Osteocyte (in vitro differentiated cells): ENCODE data around the gene SLC4A5. TPM values are rescaled to one million over a fixed set of nuclear protein-coding genes. Genes with fewer than 3 reads are reported as not detected.
A peak's percentile ranks its signal among the peaks of the same experiment; 100 is the strongest.

Experiments used
- DNase-seq: peaks from one replicate; pipeline ENCODE4 v3.0.0; 2021; ENCODE audit warnings: mixed read lengths; ENCODE audit not compliant: unreplicated experiment; ENCODE audit errors: extremely low spot score
- H3K27ac Mint-ChIP-seq: one replicate; pipeline ENCODE4 v1.8.0; 2021; ENCODE audit warnings: mild to moderate bottlenecking, mixed read lengths; ENCODE audit not compliant: unreplicated experiment
- H3K27me3 Mint-ChIP-seq: one replicate; pipeline ENCODE4 v1.8.0; 2021; ENCODE audit warnings: mixed read lengths; ENCODE audit not compliant: unreplicated experiment
- H3K36me3 Mint-ChIP-seq: one replicate; pipeline ENCODE4 v1.8.0; 2021; ENCODE audit warnings: mixed read lengths; ENCODE audit not compliant: unreplicated experiment
- H3K4me1 Mint-ChIP-seq: one replicate; pipeline ENCODE4 v1.8.0; 2021; ENCODE audit warnings: mixed read lengths; ENCODE audit not compliant: unreplicated experiment
- H3K4me3 Mint-ChIP-seq: one replicate; pipeline ENCODE4 v1.8.0; 2021; ENCODE audit warnings: mild to moderate bottlenecking, moderate library complexity, mixed read lengths; ENCODE audit not compliant: unreplicated experiment
- H3K9me3 Mint-ChIP-seq: one replicate; pipeline ENCODE4 v1.8.0; 2021; ENCODE audit warnings: mixed read lengths; ENCODE audit not compliant: unreplicated experiment
- CTCF ChIP-seq: fragments of 200-600 bp; sonication (generic); IDR thresholded peaks from 2 replicates; pipeline ENCODE4 v1.5.0; 2021; ENCODE audit warnings: antibody characterized with exemption, mild to moderate bottlenecking, moderate library complexity
- total RNA-seq: library from RNA; stranded (reverse); gene quantifications from 2 replicates; pipeline ENCODE4 v1.2.1, GENCODE V29; 2021

The SLC4A5 gene
- total RNA-seq, 1 donor from 2014 or later, result 1.6 TPM

DNA sequence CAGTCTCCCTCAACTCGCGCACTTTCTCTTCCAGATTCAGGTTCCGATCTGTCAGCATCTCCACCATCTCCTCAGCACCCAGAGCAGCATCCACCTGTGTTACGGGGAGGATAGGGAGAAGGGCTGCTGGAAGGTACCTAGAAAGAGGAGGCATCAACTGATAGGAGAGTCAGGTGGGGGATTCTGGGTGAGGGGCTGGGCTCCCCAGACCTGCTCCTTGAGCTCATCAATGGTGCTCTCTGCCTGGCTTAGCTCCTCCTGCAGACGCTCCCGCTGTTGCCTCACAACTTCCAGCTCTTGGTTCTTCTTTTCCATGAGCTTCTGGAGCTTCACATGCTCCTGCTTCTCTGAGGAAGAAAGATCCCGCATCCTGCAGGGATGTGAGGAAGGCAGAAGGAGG lies 26.8 kb upstream of the SLC4A5 start:
- no peak for DNase-seq
- H3K4me1 Mint-ChIP-seq, result peaks cover 12% of the 10 kb centered on the region
- H3K27me3 Mint-ChIP-seq, result no peaks in the 10 kb centered on the region
- no peaks in the 10 kb centered on the region for H3K9me3 Mint-ChIP-seq
- H3K27ac Mint-ChIP-seq, result no peak overlapping the region
- no peak overlapping the region for H3K4me3 Mint-ChIP-seq
- TF ChIP-seq CTCF, result no peak
- H3K36me3 Mint-ChIP-seq, result peaks cover 59% of the 10 kb centered on the region

- no peak for TF ChIP-seq CTCF
- H3K36me3 Mint-ChIP-seq, result peaks cover 69% of the 10 kb centered on the region
- H3K4me1 Mint-ChIP-seq, result peaks cover 6% of the 10 kb centered on the region
- no peaks in the 10 kb centered on the region for H3K27me3 Mint-ChIP-seq
- no peak for DNase-seq
- no peaks in the 10 kb centered on the region for H3K9me3 Mint-ChIP-seq
- no peak overlapping the region for H3K4me3 Mint-ChIP-seq
- H3K27ac Mint-ChIP-seq, result no peak overlapping the region
Observed at GRCh38 chr2:74368499-74368898, 25.3 kb upstream of the SLC4A5 start.

GRCh38 chr2:74367789-74368188 lies 24.6 kb upstream of the SLC4A5 start:
- DNase-seq, result peak; percentile 67
- H3K9me3 Mint-ChIP-seq, result no peaks in the 10 kb centered on the region
- H3K36me3 Mint-ChIP-seq, result peaks cover 72% of the 10 kb centered on the region
- H3K4me1 Mint-ChIP-seq, result no peaks in the 10 kb centered on the region
- TF ChIP-seq CTCF, result no peak
- no peaks in the 10 kb centered on the region for H3K27me3 Mint-ChIP-seq
- H3K27ac Mint-ChIP-seq, result no peak overlapping the region
- no peak overlapping the region for H3K4me3 Mint-ChIP-seq

DNA sequence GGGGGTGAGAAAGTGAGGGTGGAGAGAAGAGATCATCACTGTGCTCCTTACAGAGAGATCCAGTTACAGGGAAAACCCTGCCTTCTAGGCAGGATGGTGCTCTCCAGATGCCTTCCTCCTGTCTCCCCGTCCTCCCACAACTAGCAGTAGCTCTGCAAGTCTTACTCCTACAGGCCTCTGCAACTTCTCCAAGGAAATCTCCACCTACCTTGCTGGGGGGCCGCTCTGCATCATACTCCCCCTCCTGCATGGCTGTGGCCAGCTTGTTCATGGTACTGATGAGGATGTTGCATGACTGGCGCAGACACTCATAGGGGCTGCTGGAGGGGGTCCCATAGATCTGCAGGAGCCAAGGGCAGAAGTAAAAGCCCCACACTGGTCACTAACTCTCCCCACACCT lies 22.8 kb upstream of the SLC4A5 start:
- peak; percentile 65 for DNase-seq
- Mint-ChIP-seq H3K9me3 (no peaks in the 10 kb centered on the region), H3K36me3 (peaks cover 78% of the 10 kb centered on the region), H3K27me3 (no peaks in the 10 kb centered on the region), H3K4me1 (no peaks in the 10 kb centered on the region), H3K27ac (no peak overlapping the region), H3K4me3 (no peak overlapping the region)
- no peak for TF ChIP-seq CTCF

GRCh38 chr2:74364533-74365505 lies 21.6 kb upstream of the SLC4A5 start:
- Mint-ChIP-seq H3K27ac (no peak overlapping the region), H3K9me3 (no peaks in the 10 kb centered on the region), H3K4me3 (no peak overlapping the region), H3K4me1 (no peaks in the 10 kb centered on the region), H3K27me3 (no peaks in the 10 kb centered on the region), H3K36me3 (peaks cover 71% of the 10 kb centered on the region)
- DNase-seq, result no peak
- TF ChIP-seq CTCF, result no peak
